Liver (tissue), 9 donors: ENCODE data around the gene TMEM18. TPM values are rescaled to one million over a fixed set of nuclear protein-coding genes. Genes with fewer than 3 reads are reported as not detected.

Experiments used
- DNase-seq: peaks from one replicate; pipeline ENCODE4 v3.0.0-alpha.2; 2017; ENCODE audit warnings: low spot score
- H3K27ac ChIP-seq, 2 donors: one replicate each; pipeline ENCODE4 v1.7.0; 2013; ENCODE audit warnings: inconsistent platforms in 2 of 2, low read length in 2 of 2, control low read depth in 1 of 2, low read depth in 1 of 2, mild to moderate bottlenecking in 1 of 2
- H3K27me3 ChIP-seq, 4 donors: one replicate each; pipeline versions ENCODE4 v1.6.1 to v1.7.0; 2013; ENCODE audit warnings: low read length in 3 of 4, inconsistent platforms in 1 of 4, mild to moderate bottlenecking in 1 of 4, moderate library complexity in 1 of 4; ENCODE audit not compliant: control insufficient read depth in 4 of 4, insufficient read depth in 4 of 4
- H3K36me3 ChIP-seq, 4 donors: one replicate each; pipeline versions ENCODE4 v1.6.1 to v1.7.0; 2013; ENCODE audit warnings: low read length in 3 of 4, mild to moderate bottlenecking in 3 of 4, low read depth in 1 of 4, moderate library complexity in 1 of 4; ENCODE audit not compliant: control insufficient read depth in 4 of 4, insufficient read depth in 3 of 4
- H3K4me1 ChIP-seq, 4 donors: one replicate each; pipeline versions ENCODE4 v1.6.1 to v1.7.0; 2013; ENCODE audit warnings: low read length in 3 of 4, mild to moderate bottlenecking in 3 of 4, moderate library complexity in 1 of 4; ENCODE audit not compliant: control insufficient read depth in 4 of 4, insufficient read depth in 4 of 4
- H3K4me3 ChIP-seq, 3 donors: one replicate each; pipeline versions ENCODE4 v1.6.1 to v1.7.0; 2013; ENCODE audit warnings: low read length in 3 of 3, control low read depth in 1 of 3, low read depth in 1 of 3, mild to moderate bottlenecking in 1 of 3
- H3K9ac ChIP-seq, 2 donors: one replicate each; pipeline ENCODE4 v1.7.0; 2013; ENCODE audit warnings: low read length in 2 of 2, mild to moderate bottlenecking in 2 of 2, moderate library complexity in 2 of 2, control low read depth in 1 of 2, low read depth in 1 of 2
- H3K9me3 ChIP-seq, 4 donors: one replicate each; pipeline versions ENCODE4 v1.6.1 to v1.7.0; 2013; ENCODE audit warnings: low read length in 3 of 4; ENCODE audit not compliant: control insufficient read depth in 4 of 4
- ATF3 ChIP-seq: IDR thresholded peaks from 2 replicates; pipeline ENCODE4 v1.6.1; 2016; ENCODE audit warnings: antibody characterized with exemption
- EGR1 ChIP-seq, 2 donors: IDR thresholded peaks; 2 replicates each; pipeline ENCODE4 v1.6.1; 2016 to 2018; ENCODE audit warnings: antibody characterized with exemption in 2 of 2, low read depth in 2 of 2
- FOXA1 ChIP-seq: IDR thresholded peaks from 2 replicates; pipeline ENCODE4 v1.6.1; 2016; ENCODE audit warnings: antibody characterized with exemption
- HNF4G ChIP-seq: IDR thresholded peaks from 2 replicates; pipeline ENCODE4 v1.6.1; 2016; ENCODE audit warnings: antibody characterized with exemption
- MAX ChIP-seq: IDR thresholded peaks from 2 replicates; pipeline ENCODE4 v1.6.1; 2016; ENCODE audit warnings: antibody characterized with exemption
- NR2F2 ChIP-seq: IDR thresholded peaks from 2 replicates; pipeline ENCODE4 v1.6.1; 2016; ENCODE audit warnings: antibody characterized with exemption
- RAD21 ChIP-seq, 2 donors: IDR thresholded peaks; 2 replicates each; pipeline ENCODE4 v1.6.1; 2016; ENCODE audit warnings: antibody characterized with exemption in 2 of 2, mild to moderate bottlenecking in 2 of 2
- REST ChIP-seq: IDR thresholded peaks from 2 replicates; pipeline ENCODE4 v1.6.1; 2016; ENCODE audit warnings: antibody characterized with exemption, mild to moderate bottlenecking
- RXRA ChIP-seq, 2 donors: IDR thresholded peaks; 2 replicates each; pipeline ENCODE4 v1.6.1; 2017 to 2018; ENCODE audit warnings: antibody characterized with exemption in 2 of 2, mild to moderate bottlenecking in 1 of 2
- SP1 ChIP-seq: IDR thresholded peaks from 2 replicates; pipeline ENCODE4 v1.6.1; 2018; ENCODE audit warnings: antibody characterized with exemption, mild to moderate bottlenecking
- YY1 ChIP-seq: IDR thresholded peaks from 2 replicates; pipeline ENCODE4 v1.6.1; 2016; ENCODE audit warnings: antibody characterized with exemption, mild to moderate bottlenecking
- WGBS: extraction: QIAGEN DNeasy Blood & Tissue Kit; methylation state at CpG from one replicate; pipeline ENCODE4 v1.1.7; 2013; 5-methylcytosine and 5-hydroxymethylcytosine counted together
- polyA plus RNA-seq, 2 donors: library from polyadenylated mRNA; stranded (reverse) in 1 of 2; unstranded in 1 of 2; fragments of 200-250 nt in 1 of 2; fragments of >200 nt in 1 of 2; fragmentation: Nextera tagmentation in 1 of 2; extraction: Ambion mirVana in 1 of 2; gene quantifications; one replicate each; pipeline versions ENCODE4 v1.2.1 to v1.2.3, GENCODE V29; 2013 to 2015
- total RNA-seq, 2 donors: library from RNA; depleted of rRNA; stranded (reverse); fragments of >200 nt; gene quantifications; one replicate each; pipeline ENCODE4 v1.2.3, GENCODE V29; 2014
- TF ChIP-seq, protein P1 (sequence below): fragments of 150-350 bp; IDR thresholded peaks from 2 replicates; pipeline ENCODE4 v1.5.1; 2017; ENCODE audit warnings: improper control_type of control experiment, low read depth, low read length; ENCODE audit not compliant: missing input control
- donor health status: healthy.
- donor health status: healthy.
- donor health status: healthy.
- donor health status: healthy.
- donor health status: healthy.

Gene TMEM18
- total and polyA plus RNA-seq, 4 donors, result 8.4 to 29.3 (median 10.9) TPM

GRCh38 chr2:632471-632870, 44.7 kb downstream of the TMEM18 start:
- Histone ChIP-seq H3K4me3 (no peak overlapping the region), H3K27ac (no peak overlapping the region), H3K4me1 (peaks cover 4 to 6% (median 5%) of the 10 kb centered on the region in 4 donors), H3K36me3 (no peaks in the 10 kb centered on the region), H3K27me3 (peaks cover 0 to 7% (median 0%) of the 10 kb centered on the region in 4 donors), H3K9ac (no peak overlapping the region), H3K9me3 (peaks cover 0 to 2% (median 0%) of the 10 kb centered on the region in 4 donors)
- DNase-seq, result no peak
- TF ChIP-seq NR2F2 (no peak), MAX (no peak), RAD21 (IDR thresholded peaks at IDR 0.05) (no peak), FOXA1 (no peak)

DNA sequence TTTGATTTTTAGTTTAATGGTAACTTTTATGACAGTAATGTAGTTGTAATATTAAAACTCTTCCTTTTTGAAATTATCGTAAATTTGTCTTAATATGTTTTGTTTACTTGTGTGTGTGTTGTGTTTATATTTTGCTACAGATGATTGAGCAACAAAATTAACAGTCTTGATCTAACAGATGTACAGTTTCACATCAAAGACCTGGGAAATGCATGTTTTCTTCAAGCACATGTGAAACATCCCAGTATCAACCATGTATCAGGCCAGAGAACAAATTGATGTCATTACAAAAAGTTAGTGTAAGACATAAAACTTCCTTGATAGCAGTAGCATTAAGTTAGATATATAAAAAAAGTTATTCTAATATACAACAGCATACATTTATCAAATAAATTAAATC, 45.5 kb downstream of the TMEM18 start:
- peaks cover 0 to 5% (median 0%) of the 10 kb centered on the region in 4 donors for H3K27me3 ChIP-seq
- TF ChIP-seq RAD21 (IDR thresholded peaks at IDR 0.05), result no peak
- TF ChIP-seq NR2F2, result no peak
- no peak for TF ChIP-seq HNF4G
- no peak for TF ChIP-seq RXRA (IDR thresholded peaks at IDR 0.05)
- no peak for TF ChIP-seq SP1
- no peak for TF ChIP-seq ATF3
- H3K36me3 ChIP-seq, result no peaks in the 10 kb centered on the region
- no peak overlapping the region for H3K4me3 ChIP-seq
- no peak overlapping the region for H3K27ac ChIP-seq
- DNase-seq, result no peak
- peaks cover 2 to 4% (median 3%) of the 10 kb centered on the region in 4 donors for H3K4me1 ChIP-seq
- peaks cover 0 to 2% (median 0%) of the 10 kb centered on the region in 4 donors for H3K9me3 ChIP-seq
- WGBS, result 86% methylated on average over 1 of the region's 1 CpG
- H3K9ac ChIP-seq, result no peak overlapping the region

GRCh38 chr2:630451-631320, 46.5 kb downstream of the TMEM18 start:
- no peak overlapping the region for H3K27ac ChIP-seq

More at GRCh38 chr2:630451-631320, 46.5 kb downstream of the TMEM18 start:
- H3K9ac ChIP-seq, result no peak overlapping the region
- no peak for TF ChIP-seq RXRA (IDR thresholded peaks at IDR 0.05)
- no peak for TF ChIP-seq SP1
- no peak for TF ChIP-seq NR2F2
- TF ChIP-seq REST, result no peak
- TF ChIP-seq, protein P1, sequence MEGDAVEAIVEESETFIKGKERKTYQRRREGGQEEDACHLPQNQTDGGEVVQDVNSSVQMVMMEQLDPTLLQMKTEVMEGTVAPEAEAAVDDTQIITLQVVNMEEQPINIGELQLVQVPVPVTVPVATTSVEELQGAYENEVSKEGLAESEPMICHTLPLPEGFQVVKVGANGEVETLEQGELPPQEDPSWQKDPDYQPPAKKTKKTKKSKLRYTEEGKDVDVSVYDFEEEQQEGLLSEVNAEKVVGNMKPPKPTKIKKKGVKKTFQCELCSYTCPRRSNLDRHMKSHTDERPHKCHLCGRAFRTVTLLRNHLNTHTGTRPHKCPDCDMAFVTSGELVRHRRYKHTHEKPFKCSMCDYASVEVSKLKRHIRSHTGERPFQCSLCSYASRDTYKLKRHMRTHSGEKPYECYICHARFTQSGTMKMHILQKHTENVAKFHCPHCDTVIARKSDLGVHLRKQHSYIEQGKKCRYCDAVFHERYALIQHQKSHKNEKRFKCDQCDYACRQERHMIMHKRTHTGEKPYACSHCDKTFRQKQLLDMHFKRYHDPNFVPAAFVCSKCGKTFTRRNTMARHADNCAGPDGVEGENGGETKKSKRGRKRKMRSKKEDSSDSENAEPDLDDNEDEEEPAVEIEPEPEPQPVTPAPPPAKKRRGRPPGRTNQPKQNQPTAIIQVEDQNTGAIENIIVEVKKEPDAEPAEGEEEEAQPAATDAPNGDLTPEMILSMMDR, result no peak
- TF ChIP-seq YY1, result no peak
- TF ChIP-seq HNF4G, result no peak
- TF ChIP-seq EGR1 (IDR thresholded peaks at IDR 0.05; ENCODE audit: low read depth in 2 of 2), result no peak
- TF ChIP-seq ATF3, result no peak
- 0% methylated on average over 1 of the region's 1 CpG for WGBS
- no peaks in the 10 kb centered on the region for H3K27me3 ChIP-seq
- no peaks in the 10 kb centered on the region for H3K4me1 ChIP-seq
- no peak overlapping the region for H3K4me3 ChIP-seq
- no peaks in the 10 kb centered on the region for H3K9me3 ChIP-seq
- DNase-seq, result no peak
- H3K36me3 ChIP-seq, result no peaks in the 10 kb centered on the region
